Natural killer cell (primary cell): ENCODE results near the gene THG1L. TPM values are rescaled to one million over a fixed set of nuclear protein-coding genes. Genes with fewer than 3 reads are reported as not detected.

Experiments
- ATAC-seq, 3 donors: fragments of 150-1000 bp in 2 of 3; fragments of 200-7000 bp in 1 of 3; cut with Tn5 transposase; 1 replicate in 1 of 3; 2 replicates in 2 of 3; pipeline ENCODE4 v1.10.0; 2021; ENCODE audit warnings: mild to moderate bottlenecking in 2 of 3, moderate library complexity in 2 of 3
- DNase-seq, 2 donors: peaks; one replicate each; pipeline versions ENCODE4 v3.0.0 to v3.0.0-alpha.2; 2013 to 2021; ENCODE audit warnings: mixed read lengths in 1 of 2
- H3K27ac ChIP-seq: one replicate; pipeline ENCODE4 v1.5.1; 2013; ENCODE audit warnings: mild to moderate bottlenecking, low read length
- H3K27me3 ChIP-seq: one replicate; pipeline ENCODE4 v1.6.1; 2013; ENCODE audit warnings: low read length; ENCODE audit not compliant: control insufficient read depth, insufficient read depth
- H3K36me3 ChIP-seq: one replicate; pipeline ENCODE4 v1.6.1; 2013; ENCODE audit warnings: low read length; ENCODE audit not compliant: control insufficient read depth, insufficient read depth
- H3K4me1 ChIP-seq: one replicate; pipeline ENCODE4 v1.6.1; 2013; ENCODE audit warnings: low read length; ENCODE audit not compliant: control insufficient read depth, insufficient read depth
- H3K4me3 ChIP-seq: one replicate; pipeline ENCODE4 v1.5.1; 2013; ENCODE audit warnings: low read length
- H3K9me3 ChIP-seq: one replicate; pipeline ENCODE4 v1.6.1; 2013; ENCODE audit warnings: low read length; ENCODE audit not compliant: control insufficient read depth, insufficient read depth
- H3K27ac Mint-ChIP-seq, 2 donors: one replicate each; pipeline ENCODE4 v1.8.0; 2022; ENCODE audit warnings: mild to moderate bottlenecking in 2 of 2, mixed read lengths in 2 of 2, moderate library complexity in 1 of 2
- H3K27me3 Mint-ChIP-seq, 2 donors: one replicate each; pipeline ENCODE4 v1.8.0; 2022; ENCODE audit warnings: low read depth in 2 of 2, mixed read lengths in 2 of 2
- H3K36me3 Mint-ChIP-seq: one replicate; pipeline ENCODE4 v1.8.0; 2022; ENCODE audit warnings: mixed read lengths
- H3K4me1 Mint-ChIP-seq, 2 donors: one replicate each; pipeline ENCODE4 v1.8.0; 2022; ENCODE audit warnings: mixed read lengths in 2 of 2
- H3K4me3 Mint-ChIP-seq: one replicate; pipeline ENCODE4 v1.8.0; 2022; ENCODE audit warnings: mild to moderate bottlenecking, moderate library complexity, mixed read lengths
- H3K9me3 Mint-ChIP-seq, 2 donors: one replicate each; pipeline ENCODE4 v1.8.0; 2022; ENCODE audit warnings: mixed read lengths in 2 of 2
- WGBS: methylation state at CpG from one replicate; pipeline ENCODE4 v1.1.7; 2013; ENCODE audit warnings: missing lambda C conversion rate; ENCODE audit not compliant: insufficient coverage; 5-methylcytosine and 5-hydroxymethylcytosine counted together
- intact Hi-C: fragments of 100-400 bp; cut with micrococcal nuclease; formaldehyde crosslinking; loops from one replicate; pipeline ENCODE4 v1.14.2; 2022
- total RNA-seq, 4 donors: library from RNA; stranded (reverse); fragments of 120-200 nt in 1 of 4; gene quantifications; one replicate each; pipeline versions ENCODE4 v1.2.3 to v1.2.4, GENCODE V29; 2013 to 2022
- TF ChIP-seq, protein P1 (sequence below): fragments of 200-600 bp; IDR thresholded peaks from one replicate; pipeline ENCODE4 v1.8.0; 2022; ENCODE audit warnings: antibody characterized with exemption

THG1L gene
- total RNA-seq, 3 donors from 2014 or later (not counting 1 experiment from before 2014, with no cell fraction given), result 3.1 to 4.7 (median 3.5) TPM

- Mint-ChIP-seq H3K36me3 (peaks cover 6% of the 10 kb centered on the region), H3K4me1 (peaks cover 16 to 19% of the 10 kb centered on the region in 2 donors), H3K27me3 (no peaks in the 10 kb centered on the region), H3K27ac (no peak overlapping the region), H3K9me3 (no peaks in the 10 kb centered on the region), H3K4me3 (no peak overlapping the region)
- intact Hi-C loops, result no loop called here
- no peak overlapping the region for H3K27ac ChIP-seq
- no peak overlapping the region for H3K4me3 ChIP-seq
- H3K4me1 ChIP-seq, result peaks cover 11% of the 10 kb centered on the region
- DNase-seq (no peak), ATAC-seq (no peak)
- WGBS, result 88% methylated on average over 5 of the region's 8 CpGs
- H3K36me3 ChIP-seq, result peaks cover 3% of the 10 kb centered on the region
- TF ChIP-seq, protein P1, sequence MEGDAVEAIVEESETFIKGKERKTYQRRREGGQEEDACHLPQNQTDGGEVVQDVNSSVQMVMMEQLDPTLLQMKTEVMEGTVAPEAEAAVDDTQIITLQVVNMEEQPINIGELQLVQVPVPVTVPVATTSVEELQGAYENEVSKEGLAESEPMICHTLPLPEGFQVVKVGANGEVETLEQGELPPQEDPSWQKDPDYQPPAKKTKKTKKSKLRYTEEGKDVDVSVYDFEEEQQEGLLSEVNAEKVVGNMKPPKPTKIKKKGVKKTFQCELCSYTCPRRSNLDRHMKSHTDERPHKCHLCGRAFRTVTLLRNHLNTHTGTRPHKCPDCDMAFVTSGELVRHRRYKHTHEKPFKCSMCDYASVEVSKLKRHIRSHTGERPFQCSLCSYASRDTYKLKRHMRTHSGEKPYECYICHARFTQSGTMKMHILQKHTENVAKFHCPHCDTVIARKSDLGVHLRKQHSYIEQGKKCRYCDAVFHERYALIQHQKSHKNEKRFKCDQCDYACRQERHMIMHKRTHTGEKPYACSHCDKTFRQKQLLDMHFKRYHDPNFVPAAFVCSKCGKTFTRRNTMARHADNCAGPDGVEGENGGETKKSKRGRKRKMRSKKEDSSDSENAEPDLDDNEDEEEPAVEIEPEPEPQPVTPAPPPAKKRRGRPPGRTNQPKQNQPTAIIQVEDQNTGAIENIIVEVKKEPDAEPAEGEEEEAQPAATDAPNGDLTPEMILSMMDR, result no peak
- H3K27me3 ChIP-seq, result no peaks in the 10 kb centered on the region
- H3K9me3 ChIP-seq, result no peaks in the 10 kb centered on the region
Measured at GRCh38 chr5:157747766-157748700, 16.8 kb downstream of the THG1L start.

DNA sequence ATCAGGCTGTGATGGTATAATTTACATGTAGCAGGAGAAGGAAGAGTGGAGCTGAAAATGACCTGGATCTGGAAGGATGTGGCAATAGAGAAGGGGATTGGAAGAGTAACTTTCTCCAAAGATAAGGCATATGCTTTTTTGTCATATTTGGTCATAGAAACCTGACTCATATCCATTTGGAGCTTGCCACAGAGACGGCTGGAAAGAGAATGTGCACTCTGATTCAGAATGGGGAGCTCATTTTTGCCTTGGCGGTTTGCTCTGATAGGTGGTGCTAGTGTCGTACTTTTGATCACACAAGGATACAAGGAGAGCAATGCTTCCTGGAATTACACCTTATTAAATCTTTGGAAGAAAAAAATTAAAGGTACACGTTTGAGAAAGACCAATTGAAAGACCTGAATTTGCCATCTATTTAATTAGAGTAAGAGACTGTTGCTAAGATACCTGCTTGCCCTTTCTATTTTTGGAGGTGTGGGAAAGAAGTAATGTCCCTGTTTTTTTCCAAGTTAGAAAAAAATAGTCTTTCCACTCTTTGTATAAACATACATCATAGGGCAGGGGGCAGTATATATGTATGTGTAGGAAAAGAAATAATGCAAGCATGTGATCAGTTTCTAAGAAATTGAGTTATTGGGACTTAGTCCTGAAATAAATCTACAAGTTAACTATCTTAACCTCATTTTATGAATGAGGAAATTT, 17.7 kb downstream of the THG1L start:
- ATAC-seq, result no peak
- DNase-seq, result no peak
- intact Hi-C loops, result no loop called here
- Histone ChIP-seq H3K27ac (no peak overlapping the region), H3K4me1 (peaks cover 8% of the 10 kb centered on the region), H3K4me3 (no peak overlapping the region), H3K9me3 (no peaks in the 10 kb centered on the region), H3K27me3 (no peaks in the 10 kb centered on the region), H3K36me3 (peaks cover 7% of the 10 kb centered on the region)
- peaks cover 15 to 16% of the 10 kb centered on the region in 2 donors for H3K4me1 Mint-ChIP-seq
- H3K9me3 Mint-ChIP-seq, result no peaks in the 10 kb centered on the region
- TF ChIP-seq, protein P1, result no peak
- peaks cover 7% of the 10 kb centered on the region for H3K36me3 Mint-ChIP-seq
- H3K27me3 Mint-ChIP-seq, result no peaks in the 10 kb centered on the region
- H3K27ac Mint-ChIP-seq, result no peak overlapping the region
- WGBS, result 94% methylated on average over 4 of the region's 4 CpGs
- H3K4me3 Mint-ChIP-seq, result no peak overlapping the region

GRCh38 chr5:157749462-157749799, 18.2 kb downstream of the THG1L start:
- Histone ChIP-seq H3K9me3 (no peaks in the 10 kb centered on the region), H3K4me3 (no peak overlapping the region), H3K27ac (no peak overlapping the region), H3K36me3 (peaks cover 9% of the 10 kb centered on the region), H3K27me3 (no peaks in the 10 kb centered on the region), H3K4me1 (peaks cover 4% of the 10 kb centered on the region)
- DNase-seq, result no peak
- Mint-ChIP-seq H3K27ac (no peak overlapping the region), H3K36me3 (peaks cover 7% of the 10 kb centered on the region), H3K4me1 (peaks cover 10 to 13% of the 10 kb centered on the region in 2 donors), H3K9me3 (no peaks in the 10 kb centered on the region), H3K4me3 (no peak overlapping the region), H3K27me3 (no peaks in the 10 kb centered on the region)
- intact Hi-C loops, result no loop called here
- TF ChIP-seq, protein P1, result no peak
- 84% methylated on average over 7 of the region's 11 CpGs for WGBS
- ATAC-seq, result no peak
